Renal cortex interstitium (tissue), 11 donors: Measurements from ENCODE around the gene GZMM. TPM values are rescaled to one million over a fixed set of nuclear protein-coding genes. Genes with fewer than 3 reads are reported as not detected.
A peak's percentile ranks its signal among the peaks of the same experiment; 100 is the strongest.

ENCODE experiments used
- DNase-seq, 11 donors: peaks; one replicate each; pipeline ENCODE4 v3.0.0-alpha.2; 2013; ENCODE audit warnings: low read depth in 9 of 11, low spot score in 4 of 11; ENCODE audit errors: extremely low read depth in 1 of 11
- polyA plus RNA-seq, 3 donors: library from polyadenylated mRNA; unstranded; fragments of 120-200 nt; gene quantifications; one replicate each; pipeline ENCODE4 v1.2.1, GENCODE V29; 2013; ENCODE audit not compliant: insufficient read length in 3 of 3

The GZMM gene
- polyA plus RNA-seq, 3 donors, result 0.29 to 0.53 TPM; not detected in 1

DNA sequence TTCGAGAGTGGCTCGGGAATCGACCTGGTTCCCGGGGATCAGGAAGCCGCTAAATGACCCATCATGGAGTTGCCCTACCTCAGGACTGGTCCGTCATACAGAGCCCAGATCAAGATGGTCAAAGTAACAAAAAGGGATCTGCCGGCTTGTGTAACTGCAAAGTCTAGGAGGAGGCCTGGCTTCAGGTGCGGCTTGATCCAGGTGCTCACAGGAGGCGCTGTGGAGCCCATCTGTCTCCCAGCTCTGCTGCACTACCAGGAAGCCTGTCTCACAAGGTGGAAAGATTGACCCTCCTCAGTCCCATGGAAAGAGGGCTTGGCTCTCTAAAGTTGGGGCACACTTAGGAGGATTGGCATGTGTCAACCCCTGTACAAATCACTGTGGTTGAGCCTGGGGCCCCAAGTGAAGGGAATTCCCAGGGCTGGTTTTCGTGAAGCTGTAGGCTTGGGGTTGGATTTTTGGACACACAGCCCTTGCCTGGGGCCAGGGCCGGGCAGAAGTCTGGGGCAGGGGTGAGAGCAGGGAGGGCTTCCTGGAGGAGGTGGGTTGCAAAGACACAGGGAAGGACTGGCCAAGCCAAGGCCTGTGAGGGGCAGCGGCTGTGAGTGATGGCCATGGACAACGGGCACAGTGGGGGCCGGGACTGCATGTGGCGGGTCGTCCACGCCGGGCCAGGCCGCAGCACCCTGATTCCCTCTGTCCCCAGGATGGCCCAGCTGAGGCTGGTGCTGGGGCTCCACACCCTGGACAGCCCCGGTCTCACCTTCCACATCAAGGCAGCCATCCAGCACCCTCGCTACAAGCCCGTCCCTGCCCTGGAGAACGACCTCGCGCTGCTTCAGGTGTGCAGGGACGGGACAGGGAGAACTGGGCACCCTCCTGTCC lies 4.2 kb downstream of the GZMM start:
- no peak for DNase-seq

DNA sequence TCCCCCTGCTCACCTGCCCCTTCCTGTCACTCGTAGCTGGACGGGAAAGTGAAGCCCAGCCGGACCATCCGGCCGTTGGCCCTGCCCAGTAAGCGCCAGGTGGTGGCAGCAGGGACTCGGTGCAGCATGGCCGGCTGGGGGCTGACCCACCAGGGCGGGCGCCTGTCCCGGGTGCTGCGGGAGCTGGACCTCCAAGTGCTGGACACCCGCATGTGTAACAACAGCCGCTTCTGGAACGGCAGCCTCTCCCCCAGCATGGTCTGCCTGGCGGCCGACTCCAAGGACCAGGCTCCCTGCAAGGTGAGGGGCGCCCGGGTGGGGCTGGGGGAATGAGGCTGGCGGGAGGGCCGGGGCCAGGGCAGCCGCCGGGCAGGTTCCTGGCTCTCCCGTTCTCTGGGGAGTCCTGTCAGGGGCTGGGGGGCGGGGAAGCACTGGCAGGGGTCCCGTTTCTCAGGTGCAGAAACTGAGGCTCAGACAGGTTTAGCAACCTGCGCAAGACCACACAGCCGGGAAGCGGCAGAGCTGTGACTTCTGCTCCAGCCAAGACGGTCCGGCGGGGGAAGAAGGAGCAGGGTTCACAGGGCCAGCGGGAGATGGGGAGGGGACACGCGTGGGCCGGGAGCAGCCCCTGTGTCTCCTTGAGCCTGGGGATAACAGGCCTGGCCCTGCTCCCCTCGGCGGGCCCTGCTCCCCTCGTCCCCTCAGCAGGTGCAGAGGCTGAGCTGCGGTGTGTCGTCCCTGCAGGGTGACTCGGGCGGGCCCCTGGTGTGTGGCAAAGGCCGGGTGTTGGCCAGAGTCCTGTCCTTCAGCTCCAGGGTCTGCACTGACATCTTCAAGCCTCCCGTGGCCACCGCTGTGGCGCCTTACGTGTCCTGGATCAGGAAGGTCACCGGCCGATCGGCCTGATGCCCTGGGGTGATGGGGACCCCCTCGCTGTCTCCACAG lies 5.3 kb downstream of the GZMM start:
- DNase-seq, result no peak

DNA sequence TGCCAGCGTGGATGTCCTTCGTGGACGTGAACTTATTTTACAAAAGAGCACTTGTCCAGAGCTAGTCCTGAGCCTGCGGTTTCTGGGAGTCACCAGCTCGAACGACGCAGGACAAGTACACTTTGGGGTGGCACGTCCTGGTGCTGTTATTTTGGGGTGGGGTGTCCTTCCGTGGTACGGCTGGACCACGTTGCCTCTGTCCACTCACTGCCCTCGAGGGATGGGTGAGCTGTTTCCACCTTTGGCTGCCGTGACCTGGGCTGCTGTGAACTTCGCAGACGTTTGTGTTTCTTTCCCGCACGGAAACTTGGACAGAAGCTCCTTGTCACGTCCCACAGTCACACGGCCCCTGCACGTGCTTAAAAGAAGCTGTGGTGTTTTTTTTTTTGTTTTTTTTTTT lies 11.0 kb downstream of the GZMM start:
- no peak for DNase-seq

DNA sequence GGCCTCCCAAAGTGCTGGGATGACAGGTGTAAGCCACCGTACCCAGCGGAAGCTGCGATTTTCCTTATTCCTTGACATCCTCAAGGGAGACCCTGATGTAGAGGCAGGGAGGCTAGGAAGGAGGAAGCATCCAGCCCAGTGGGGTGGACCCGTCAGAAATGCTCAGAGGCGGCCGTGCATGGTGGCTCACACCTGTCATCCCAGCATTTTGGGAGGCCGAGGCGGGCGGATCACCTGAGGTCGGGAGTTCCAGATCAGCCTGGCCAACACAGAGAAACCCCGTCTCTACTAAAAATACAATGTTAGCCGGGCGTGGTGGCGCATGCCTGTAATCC lies 11.6 kb downstream of the GZMM start:
- DNase-seq, result no peak

DNA sequence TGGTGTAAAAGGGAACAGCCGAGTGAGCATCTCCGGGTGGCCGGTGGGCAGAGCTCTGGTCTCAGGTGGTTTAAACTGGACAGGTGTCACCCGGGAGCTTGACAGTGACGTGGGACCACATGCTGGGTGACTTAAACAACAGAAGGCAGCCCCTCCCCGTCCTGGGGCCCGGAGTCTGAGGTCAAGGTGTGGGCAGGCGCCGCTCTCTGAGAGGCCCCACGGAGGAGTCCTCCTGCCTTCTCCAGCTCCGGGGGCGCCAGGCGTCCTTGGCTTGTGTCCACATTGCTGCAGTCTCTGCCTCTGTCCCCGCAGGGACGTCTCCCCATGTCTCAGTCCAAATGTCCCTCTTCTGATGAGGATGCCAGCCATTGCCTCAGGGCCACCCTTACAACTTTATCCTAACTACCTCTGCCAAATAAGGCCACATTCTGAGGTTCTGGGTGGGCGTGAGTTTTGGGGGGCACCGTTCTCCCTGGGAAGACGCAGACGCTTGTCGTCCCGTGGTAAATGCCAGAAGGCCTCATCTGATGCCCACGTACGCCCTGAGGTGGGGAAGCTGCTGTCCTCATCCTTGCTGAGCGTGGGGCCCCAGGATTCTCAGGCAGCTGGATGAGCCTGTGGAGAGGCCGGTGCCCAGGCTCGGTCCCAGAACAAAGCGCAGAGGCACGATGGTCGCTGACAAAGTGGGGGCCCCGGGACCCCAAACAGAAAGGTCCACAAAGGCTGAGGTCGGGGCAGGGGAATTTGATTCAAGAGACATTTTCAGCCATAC lies 12.9 kb downstream of the GZMM start:
- no peak for DNase-seq

DNA sequence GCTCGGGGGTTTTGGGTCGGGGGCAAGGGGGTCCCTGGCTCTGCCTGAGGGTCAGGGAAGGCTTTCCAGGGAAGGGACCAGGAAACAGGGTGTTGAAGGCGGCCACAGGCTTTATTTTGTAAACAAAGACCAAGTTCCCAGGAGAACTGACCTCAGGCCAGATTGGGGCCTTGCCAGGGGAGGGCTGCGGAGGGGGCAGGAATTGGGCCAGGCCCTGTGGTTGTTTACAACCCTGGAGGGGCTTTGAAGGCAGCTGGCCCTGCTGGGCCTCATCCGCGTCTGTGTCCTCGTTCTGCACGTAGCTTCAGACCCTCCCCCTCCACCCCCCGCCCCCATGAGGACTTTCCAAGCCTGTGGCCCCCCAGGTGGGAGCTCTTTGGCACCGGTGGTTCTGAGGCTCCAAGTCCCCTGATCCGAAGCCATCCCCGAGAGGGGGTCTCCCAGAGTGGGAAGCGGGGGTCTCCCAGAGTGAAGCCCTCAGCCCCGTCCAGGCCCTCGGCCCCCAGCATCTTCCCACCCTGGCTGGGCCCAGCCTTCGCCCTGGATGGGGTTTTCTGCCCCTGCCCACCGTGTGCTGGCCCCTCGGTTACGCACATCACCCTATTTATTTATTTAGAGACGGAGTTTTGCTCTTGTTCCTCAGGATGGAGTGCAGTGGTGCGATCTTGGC lies 15.1 kb downstream of the GZMM start:
- DNase-seq, result no peak

DNA sequence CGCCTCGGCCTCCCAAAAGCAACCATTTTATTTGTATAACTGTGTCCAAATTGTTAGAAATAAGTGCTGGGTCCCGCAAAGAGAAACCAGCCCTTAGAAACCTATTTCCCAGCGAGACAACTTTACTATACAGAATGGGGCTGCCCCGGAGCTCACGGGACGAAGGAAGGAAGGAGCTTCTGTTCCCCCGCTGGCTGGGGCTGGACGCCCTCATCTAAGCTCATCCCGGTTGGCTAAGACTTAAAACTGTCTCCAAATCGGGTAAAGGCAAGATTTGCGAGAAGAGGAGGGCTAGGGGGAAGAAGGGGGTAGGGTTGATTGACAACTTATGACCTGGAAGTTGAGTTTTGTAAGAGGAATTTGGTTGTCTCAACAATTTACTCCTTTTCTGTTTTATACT lies 16.3 kb downstream of the GZMM start:
- DNase-seq, result no peak

DNA sequence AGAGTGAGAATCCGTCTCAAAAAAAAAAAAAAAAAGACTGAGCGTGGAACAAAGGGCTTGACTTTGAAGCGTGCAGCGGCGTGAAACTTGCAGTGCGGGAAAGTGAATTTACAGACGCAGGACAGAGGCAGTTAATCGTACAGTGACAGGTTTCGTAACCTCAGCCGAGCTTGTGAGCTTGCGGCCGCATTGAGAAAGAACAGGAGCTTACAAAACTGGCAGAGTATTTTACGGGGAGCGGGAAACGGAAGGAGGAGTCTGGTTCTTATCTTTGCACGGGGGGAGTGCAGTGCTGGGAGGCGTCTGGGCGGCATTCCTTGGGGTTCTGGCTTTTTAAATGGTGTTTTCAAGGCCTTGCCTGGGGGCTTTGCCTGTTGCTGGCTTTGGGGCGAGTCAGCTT lies 22.6 kb downstream of the GZMM start:
- no peak for DNase-seq

DNA sequence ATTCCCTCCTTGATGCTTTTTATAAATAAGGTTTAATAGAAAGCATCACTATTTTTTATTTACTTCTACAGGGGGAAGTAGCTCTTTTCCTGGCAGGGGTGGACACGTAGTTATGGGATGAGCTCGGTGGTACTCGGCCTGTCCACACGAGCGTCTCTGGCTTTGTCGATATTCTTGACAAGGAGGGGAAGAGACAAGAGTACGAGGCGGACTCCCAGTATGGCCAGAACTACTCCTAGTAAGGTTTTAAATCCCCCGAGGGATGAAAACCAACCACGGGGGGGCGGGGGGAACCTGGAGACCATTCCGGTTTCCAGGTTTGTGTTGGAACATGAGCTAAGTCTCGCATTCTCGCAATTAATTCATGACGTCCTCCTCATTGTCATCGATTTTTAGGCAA lies 23.0 kb downstream of the GZMM start:
- no peak for DNase-seq

DNA sequence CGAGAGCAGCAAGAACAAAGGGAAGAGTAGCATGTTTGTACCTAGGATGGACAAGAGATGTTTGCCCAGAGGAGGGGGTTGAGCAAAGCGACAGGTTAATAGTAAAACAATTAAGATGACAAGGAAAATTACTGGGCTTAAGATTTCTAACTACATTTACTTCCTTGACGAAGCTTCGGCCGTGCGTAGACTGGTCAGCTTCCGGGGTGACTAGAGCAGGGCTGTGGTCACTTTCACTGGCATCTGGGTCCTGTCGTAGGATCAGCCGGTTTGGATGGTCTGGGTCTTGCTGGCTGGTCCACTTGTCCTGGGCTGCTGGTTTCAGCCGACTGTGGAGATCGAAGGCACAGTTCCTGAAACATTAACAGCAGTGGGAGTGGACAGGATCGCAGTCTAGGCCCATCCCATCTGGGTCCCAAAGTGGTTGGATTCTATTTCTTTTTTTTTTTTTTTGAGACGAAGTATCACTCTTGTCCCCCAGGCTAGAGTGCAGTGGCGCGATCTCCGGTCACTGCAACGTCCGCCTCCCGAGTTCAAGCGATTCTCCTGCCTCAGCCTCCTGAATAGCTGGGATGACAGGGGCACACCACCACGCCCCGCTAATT lies 23.5 kb downstream of the GZMM start:
- DNase-seq, result no peak

DNA sequence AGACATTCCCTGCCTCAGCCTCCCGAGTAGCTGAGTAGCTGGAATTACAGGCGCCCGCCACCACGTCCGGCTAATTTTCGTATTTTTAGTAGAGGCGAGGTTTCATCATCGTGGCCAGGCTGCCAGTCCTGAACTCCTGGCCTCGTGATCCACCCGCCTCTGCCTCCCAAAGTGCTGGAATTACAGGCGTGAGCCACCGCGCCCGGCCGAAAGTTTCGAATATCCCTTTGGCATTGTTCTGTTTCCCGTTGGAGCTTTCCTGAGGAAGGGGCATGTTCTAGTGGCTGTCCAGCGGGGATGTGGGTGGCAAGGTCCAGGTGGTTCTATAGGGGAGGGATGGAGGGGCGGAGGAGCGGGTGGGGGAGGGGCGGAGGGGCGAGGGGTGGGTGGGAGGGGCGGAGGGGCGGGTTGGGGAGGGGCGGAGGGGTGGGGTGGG lies 26.4 kb downstream of the GZMM start:
- DNase-seq, result no peak

DNA sequence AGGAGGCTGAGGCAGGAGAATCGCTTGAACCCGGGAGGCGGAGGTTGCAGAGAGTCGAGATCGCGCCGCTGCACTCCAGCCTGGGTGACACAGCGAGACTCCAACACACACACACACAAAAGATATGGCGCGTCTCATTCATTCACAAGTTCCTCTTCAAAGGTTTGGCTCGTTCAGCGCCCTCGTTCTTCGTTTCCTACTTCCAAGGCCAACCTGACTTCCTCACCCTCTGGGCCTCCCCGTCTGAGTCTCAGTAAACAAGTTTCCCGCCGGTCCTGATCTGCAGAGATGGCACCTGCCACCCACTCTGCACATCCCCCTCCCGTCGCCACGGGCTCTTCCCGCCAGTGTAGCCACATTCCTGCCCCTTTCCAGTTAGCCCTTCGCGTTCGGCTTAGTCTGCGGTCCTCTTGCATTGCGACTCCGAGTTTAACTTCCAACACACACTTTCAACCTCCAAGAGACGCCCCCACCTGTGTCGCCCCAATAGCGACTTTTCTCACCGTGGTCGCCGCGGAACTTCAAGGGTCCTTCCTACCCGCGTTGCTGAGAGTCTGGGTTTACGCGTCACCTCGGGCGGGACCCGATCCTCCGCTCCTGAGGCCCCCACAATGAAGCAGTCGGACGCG lies 27.2 kb downstream of the GZMM start:
- peak in 1 of 11 donors; percentile 37 for DNase-seq

DNA sequence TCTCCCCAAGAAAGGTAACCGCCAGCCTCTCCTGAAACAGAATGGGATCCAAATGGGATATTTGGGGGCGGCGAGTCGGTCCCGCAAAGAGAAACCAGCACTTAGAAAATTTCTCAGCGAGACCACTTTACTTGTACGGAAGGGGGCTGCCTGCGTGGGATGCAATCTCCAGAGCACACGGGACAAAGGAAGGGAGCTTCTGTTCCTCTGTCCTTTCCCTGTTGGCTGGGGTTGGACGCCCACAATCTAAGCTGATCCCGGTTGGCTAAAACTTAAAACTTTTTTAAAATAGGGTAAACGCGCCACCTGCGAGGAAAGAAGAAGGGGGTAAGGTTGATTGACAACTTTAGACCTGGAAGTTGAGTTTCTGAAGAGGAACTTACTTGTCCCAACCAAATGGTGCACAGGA lies 27.7 kb downstream of the GZMM start:
- DNase-seq, result peak in 1 of 11 donors; percentile 47

DNA sequence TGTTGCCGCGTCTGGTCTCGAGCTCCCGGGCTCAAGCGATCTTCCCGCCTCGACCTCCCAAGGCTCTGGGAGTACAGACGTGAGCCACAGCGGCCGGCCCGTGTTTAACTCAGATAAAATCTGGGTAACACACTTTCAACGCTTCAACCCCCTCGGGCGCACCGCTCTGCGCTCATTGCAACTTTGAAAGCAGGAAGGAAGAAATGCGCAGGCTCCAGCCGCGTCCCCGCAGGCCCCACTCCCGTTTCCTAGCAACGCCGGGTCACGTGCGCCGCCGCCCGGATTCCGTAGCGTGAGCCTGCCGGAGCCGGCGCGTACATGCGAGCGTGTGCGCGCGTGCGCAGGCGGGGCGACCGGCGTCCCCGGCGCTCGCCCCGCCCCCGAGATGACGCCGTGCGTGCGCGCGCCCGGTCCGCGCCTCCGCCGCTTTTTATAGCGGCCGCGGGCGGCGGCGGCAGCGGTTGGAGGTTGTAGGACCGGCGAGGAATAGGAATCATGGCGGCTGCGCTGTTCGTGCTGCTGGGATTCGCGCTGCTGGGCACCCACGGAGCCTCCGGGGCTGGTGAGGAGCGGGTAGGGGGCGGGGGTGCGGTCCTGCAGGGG lies 28.4 kb downstream of the GZMM start, which contains the start of gene BSG:
Gene BSG, plus strand, starts transcription at position 457 of the 603 bp plus-strand sequence. Its CDS starts 39 bp downstream, at position 496.
- peak; percentile 93 to 98 (median 96) for DNase-seq

DNA sequence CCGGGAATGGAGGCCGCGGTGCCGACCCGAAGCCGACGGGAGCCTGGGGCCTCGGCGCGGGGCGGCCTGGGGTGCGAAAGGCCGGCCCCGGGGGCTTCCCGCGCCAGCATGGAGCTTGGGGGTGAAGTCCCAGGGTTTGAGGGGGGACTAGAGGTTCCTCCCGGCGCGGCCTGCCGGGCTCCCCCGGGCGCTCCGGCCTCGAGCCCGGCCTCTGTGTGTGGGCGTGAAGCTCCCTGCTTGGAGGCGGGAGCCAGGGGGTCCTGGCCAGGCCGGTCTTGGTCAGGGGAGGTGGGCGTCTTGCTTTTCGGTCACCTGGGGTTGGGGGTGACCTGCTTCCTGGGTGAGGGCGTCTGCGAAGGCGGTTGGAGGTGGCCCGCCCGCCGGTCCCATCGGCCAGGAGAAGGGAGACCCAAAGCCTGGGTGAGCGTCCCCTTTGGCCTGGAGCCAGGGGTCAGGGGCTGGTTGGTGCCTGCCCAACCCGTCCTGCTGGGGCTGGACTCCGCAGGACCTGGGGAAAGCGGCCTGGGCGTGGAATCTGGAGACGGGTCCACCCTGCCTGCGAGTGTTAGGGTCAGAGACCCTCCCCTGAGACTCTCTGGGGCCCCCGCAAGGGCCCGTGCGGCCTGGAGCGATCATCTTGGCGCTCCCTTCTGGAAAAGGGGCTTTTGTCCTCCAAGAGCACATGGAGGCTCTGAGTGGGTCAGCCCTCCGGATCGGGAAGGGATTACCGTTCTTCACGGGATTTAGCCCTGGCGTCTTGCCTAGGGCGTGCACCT lies 29.1 kb downstream of the GZMM start:
- peak in 1 of 11 donors; percentile 38 for DNase-seq

DNA sequence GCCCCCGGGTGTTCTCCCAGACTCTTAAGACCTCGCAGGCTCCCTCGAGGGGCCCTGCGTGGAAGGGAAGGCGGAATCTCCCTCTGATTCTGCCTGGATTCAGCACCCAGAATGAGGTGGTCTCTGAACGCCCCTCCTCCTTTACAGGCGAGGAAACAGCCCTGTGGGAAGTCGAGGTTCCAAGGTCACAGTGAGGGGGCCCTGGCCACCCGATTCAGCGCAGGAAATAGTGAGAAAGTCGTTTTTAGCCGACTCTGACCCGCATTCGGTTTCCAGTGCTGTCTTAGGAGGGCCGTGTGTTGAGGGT lies 29.6 kb downstream of the GZMM start:
- DNase-seq, result no peak
